Forelimb muscle (tissue), 1 donor: ENCODE results near the gene ATG4D. TPM values are rescaled to one million over a fixed set of nuclear protein-coding genes. Genes with fewer than 3 reads are reported as not detected.
A peak's percentile ranks its signal among the peaks of the same experiment; 100 is the strongest.

ENCODE experiments used
- DNase-seq: peaks from one replicate; pipeline ENCODE4 v3.0.0-alpha.2; 2013; ENCODE audit warnings: low read depth
- polyA plus RNA-seq: library from polyadenylated mRNA; unstranded; fragments of 120-200 nt; gene quantifications from one replicate; pipeline ENCODE4 v1.2.1, GENCODE V29; 2013; ENCODE audit not compliant: insufficient read length

Gene ATG4D
- polyA plus RNA-seq, 1 donor: 22.7 TPM

DNA sequence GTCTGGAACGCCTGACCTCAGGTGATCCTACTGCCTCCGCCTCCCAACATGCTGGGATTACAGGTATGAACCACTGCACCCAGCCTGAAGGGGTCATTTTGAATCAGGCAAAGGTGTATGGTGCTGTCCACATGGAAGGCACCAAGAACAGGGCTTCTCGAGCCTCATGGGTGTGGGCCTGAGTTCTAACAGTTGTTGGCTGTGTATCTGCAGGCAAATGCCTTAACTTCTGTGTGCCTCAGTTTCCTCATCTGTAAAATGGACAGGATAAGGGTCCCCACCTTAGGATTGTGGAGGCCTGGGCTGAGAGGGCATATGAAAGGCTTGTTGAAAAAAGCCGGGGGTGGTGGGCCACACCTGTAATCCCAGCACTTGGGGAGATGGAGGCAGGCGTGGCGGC is 34.2 kb downstream of the ATG4D start:
- no peak for DNase-seq

DNA sequence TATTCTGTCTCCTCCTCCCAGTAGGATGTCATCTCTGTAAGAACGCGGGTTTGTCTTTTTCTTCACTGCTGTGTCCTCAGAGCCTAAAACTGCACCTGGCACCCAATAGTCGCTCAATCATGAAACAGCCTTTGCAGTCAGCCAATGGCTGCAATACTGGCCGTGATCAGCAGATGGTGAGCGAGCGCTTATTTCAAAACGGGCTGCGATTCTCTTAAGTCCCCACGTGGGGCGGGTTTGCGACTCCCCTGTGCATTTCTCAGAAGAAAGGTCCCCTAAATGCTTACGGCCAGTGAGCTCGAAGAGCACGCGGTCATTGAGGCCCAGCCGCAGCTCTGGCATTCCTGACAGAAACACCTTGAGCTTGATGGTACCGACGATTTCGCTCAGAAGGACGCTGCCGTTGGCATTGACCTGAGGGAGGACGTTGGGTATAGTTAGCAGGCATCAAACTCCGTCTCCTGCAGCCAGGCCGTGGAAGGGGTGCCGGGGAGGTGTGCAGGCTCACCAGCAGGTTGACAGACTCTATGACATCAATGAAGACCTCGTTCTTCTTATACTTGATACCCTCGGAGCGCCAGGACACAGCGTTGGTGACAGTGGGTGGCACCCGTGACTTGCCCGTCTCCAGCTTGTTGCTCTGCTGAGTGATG is 37.4 kb downstream of the ATG4D start:
- peak; percentile 74 for DNase-seq

DNA sequence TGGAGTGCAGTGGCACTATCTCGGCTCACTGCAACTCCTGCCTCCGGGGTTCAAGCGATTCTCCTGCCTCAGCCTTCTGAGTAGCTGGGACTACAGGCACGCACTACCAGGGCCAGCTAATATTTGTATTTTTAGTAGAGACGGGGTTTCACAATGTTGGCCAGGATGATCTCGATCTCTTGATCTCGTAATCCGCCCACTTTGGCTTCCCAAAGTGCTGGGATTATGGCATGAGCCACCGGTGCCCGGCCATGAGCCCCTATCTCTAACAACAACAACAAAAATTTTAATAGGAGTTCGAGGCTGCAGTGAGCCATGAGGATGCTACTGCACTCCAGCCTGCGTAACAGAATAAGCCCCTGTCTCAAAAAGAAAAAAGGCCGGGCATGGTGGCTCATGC is 38.4 kb downstream of the ATG4D start:
- no peak for DNase-seq

DNA sequence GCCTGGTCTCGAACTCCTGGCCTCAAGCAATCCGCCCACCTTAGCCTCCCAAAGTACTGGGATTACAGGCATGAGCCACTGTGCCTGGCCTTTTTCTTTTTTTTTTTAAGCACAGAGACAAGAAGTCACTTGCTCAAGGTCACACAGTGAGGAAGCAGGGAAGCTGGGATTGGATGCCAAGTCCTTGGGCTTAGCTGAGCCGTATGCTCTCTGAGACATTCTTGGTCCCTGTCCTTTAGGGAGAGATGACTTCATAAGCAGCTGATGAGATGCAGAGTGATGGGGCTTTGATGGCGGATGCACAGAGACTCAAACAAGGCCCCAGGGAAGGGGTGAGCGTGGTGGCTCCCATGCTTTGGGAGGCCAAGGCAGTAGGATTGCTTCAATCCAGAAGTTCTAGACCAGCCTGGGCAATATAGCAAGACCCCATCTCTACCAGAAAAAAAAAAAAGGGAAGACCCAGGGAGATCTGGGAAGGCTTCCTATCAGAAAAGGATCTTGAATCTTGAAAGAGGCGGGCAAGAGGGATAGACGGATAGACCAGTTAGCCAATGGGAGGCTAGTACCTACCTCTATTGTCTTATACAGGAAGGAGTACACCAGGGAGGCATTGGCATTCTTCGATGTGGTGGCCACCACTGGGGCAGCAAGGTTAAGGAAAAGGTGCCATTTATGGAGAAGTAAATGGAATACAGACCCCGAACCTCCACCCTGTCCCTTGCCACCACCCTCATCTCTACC is 39.5 kb downstream of the ATG4D start:
- no peak for DNase-seq

DNA sequence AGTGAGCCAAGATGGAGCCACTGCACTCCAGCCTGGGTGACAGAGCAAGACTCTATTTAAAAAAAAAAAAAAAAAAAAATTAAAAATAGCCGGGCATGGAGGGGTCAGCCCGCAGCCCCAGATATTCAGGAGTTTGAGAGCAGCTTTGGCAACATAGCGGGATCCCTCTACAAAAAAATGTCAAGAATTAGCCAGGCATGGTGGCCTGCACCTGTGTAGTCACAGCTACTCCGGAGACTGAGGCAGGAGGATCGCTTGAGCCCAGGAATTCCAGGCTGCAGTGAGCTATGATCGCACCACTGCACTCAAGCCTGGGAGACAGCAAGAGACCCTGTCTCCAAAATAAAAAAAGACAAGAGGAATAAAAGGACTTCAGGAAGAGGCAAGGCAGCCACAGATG is 42.7 kb downstream of the ATG4D start:
- no peak for DNase-seq

DNA sequence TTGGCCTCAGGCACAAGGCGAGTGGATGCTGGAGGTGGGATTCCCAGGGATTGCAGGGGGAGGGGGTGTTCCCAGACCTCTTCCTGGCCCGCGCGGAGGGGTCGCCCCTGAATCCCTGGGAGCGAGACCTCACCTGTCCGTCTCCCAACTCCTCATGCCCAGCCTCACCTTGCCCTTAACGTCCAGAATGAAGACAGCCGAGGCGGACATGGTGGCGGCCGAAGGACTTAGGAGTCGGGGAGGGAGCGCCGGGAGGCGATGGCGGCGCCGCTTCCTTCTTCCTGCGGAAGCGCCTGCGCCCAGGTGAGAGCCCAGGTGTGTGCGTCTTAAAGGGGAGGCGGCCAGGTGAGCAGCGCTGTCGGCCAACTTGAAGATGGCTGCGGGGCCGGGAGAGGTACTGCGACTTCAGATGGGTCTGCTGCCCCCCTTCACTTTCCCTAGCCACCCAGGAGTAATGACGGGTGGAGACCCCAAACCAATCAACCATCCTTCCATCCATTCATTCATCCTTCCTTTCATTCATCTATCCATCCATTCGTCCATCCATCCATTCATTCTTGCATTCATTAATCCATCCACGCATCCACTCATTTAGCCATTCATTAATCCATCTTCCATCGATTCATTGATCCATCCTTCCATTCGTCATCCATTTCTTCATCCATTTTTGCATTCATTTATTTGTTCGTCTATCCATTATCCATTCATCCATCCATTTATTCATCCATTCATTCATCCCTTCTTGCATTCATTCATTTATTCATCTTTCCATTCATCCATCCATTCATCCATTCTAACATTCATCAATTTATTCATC is 43.5 kb downstream of the ATG4D start, which contains the start of gene AP1M2:
TSS of gene AP1M2 (minus strand) at position 291 of the 817 bp plus-strand sequence. CDS start at position 210, 81 bp downstream.
- DNase-seq: no peak

DNA sequence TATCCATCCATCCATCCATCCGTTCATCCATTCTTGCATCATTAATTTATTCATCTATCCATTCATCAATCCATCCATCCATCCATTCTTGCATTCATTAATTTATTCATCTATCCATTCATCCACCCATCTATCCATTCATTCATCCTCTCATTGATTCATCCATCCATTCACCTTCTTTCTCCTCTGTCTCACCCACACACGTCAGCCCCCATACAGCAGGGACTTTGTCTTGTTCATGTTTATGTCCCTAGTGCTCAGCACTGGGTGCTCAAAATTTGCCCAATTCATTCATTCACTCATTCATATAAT is 44.1 kb downstream of the ATG4D start:
- no peak for DNase-seq

DNA sequence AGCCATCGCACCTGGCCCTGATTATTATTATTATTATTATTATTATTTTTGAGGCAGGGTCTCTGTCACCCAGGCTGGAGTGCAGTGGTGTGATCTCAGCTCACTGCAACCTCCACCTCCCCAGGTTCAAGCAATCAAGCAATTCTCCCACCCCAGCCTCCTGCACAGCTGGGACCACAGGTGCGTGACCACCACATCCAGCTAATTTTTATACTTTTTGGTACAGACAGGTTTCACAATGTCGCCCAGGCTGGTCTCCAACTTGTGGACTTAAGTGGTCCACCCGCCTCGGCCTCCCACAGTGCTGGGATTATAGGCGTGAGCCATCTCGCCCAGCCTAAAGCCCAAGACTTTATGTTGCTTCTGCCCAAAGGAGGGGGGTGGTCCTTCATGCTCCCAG is 49.4 kb downstream of the ATG4D start:
- DNase-seq: no peak

DNA sequence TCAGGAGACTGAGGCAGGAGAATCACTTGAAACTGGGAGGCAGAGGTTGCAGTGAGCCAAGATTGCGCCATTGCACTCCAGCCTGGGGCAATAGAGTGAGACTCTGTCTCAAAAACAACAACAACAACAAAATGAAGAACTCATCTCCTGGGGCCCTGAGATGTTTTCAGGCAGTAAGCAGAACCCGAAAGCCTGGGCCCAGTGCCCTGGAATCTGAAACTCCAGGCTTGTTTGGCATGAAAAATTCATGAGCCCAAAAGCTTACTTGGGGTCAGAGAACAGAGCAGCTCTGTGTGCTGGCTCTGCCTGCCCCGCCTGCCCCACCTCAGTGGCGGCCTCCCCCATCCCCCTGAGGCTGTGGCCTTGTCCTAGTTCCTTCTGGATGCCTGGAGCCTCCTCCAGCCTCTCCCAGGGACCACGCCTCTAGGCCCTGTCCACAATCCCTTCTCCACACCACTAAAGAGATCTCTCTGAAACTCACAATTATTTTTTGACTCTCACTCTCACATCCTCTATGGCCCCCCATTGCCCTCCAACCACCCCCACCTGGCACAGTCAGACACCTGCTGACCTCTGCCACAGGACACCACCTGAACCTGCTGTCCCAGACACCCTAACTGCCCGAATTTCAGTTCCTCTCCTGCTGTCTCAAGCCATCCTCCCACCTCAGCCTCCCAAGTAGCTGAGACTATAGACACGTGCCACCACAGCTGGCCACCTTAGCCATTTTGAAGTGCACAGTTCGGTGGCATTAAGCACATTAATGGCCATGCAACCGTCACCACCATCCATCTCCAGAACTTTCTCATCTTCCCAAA is 50.3 kb downstream of the ATG4D start:
- no peak for DNase-seq

DNA sequence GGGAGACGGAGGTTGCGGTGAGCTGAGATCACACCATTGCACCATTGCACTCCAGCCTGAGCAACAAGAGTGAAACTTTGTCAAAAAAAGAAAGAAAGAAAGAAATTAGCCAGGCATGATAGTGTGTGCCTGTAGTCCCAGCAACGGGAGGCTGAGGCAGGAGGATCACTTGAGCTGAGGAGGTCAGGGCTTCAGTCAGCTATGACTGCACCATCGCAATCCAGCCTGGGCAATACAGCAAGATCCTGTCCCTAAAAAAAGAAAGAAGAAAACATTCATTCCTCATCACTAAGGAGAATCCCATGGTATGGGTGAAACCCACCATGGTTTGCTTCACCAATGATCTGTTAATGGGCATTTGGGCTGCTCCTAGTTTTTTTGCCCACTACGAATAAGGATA is 56.4 kb downstream of the ATG4D start:
- no peak for DNase-seq

DNA sequence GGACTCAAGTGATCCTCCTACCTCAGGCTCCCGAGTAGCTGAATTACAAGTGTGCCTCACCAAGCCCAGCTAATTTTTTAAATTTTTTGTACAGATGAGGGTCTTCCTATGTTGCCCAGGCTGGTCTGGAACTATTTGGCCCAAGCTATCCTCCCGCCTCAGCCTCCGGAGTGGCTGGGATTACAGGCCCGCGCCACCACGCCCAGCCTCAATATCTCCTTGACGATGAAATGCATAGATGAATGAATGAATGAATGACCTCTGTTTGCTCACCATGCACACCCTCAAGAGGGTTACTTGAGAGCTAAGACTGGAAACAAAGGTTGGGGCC is 58.3 kb downstream of the ATG4D start:
- DNase-seq: no peak

DNA sequence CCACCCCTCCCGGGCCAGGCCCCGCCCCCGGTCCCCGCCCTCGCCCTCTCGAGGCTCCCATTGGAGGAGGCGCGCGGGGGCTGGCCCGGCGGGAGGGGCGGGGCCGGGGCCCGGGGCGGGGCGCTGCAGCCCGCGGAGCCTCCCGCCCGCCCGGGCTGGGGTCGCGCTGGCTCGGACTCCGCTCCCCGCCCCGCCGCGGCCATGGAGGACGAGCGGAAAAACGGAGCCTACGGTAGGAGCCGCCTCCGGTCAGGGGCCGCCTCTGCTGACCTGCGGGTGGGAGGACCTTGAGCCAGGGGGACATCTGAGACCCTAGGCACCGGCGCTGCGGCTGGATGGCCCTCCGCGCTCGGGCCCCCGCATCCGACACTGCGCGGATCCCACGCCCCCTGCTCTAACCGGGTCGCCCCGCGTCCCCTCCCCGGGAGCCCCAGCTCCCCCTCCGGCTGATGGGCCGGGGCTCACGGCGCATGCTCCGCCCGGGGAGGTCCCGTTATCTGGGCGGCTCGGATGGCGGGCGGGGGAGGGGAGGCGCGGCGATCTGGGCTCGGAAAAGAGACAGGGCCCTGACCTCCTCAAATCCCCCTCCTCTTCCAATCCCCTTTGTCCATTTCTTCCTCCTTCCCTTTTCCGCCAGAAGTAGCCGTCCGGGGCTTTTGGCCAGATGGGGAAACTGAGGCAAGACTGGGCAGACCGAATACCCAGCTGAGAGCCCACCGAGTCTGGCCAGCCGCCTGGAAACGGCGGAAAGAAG is 58.8 kb downstream of the ATG4D start:
- DNase-seq: no peak

Other genes starting within 250 kb of the ATG4D start
- 3.4 TPM for gene ZGLP1, start 234.1 kb upstream of the ATG4D start, polyA plus RNA-seq
- 20.0 TPM for gene FDX2, start 227.9 kb upstream of the ATG4D start, polyA plus RNA-seq
- gene RAVER1, start 210.4 kb upstream of the ATG4D start, polyA plus RNA-seq: 10.9 TPM
- 4.9 TPM for gene ICAM3, start 204.3 kb upstream of the ATG4D start, polyA plus RNA-seq
- 74.5 TPM for gene TYK2, start 163.3 kb upstream of the ATG4D start, polyA plus RNA-seq
- gene CDC37, start 140.4 kb upstream of the ATG4D start, polyA plus RNA-seq: 133 TPM
- 3.3 TPM for gene PDE4A, start 123.4 kb upstream of the ATG4D start, polyA plus RNA-seq
- gene KEAP1, start 40.5 kb upstream of the ATG4D start, polyA plus RNA-seq: 66.1 TPM
- 1.1 TPM for gene S1PR5, start 26.5 kb upstream of the ATG4D start, polyA plus RNA-seq
- gene KRI1, start 22.1 kb downstream of the ATG4D start, polyA plus RNA-seq: 22.0 TPM
- 15.1 TPM for gene CDKN2D, start 25.1 kb downstream of the ATG4D start, polyA plus RNA-seq
- gene AP1M2, start 43.4 kb downstream of the ATG4D start, polyA plus RNA-seq: not detected
- gene SLC44A2, start 81.6 kb downstream of the ATG4D start, polyA plus RNA-seq: 132 TPM
- gene ILF3, start 110.4 kb downstream of the ATG4D start, polyA plus RNA-seq: 147 TPM
- gene QTRT1, start 157.5 kb downstream of the ATG4D start, polyA plus RNA-seq: 31.7 TPM
- gene DNM2, start 174.2 kb downstream of the ATG4D start, polyA plus RNA-seq: 75.8 TPM